ENCODE measurements around the gene OR2F2.

OR2F2 gene

DNA sequence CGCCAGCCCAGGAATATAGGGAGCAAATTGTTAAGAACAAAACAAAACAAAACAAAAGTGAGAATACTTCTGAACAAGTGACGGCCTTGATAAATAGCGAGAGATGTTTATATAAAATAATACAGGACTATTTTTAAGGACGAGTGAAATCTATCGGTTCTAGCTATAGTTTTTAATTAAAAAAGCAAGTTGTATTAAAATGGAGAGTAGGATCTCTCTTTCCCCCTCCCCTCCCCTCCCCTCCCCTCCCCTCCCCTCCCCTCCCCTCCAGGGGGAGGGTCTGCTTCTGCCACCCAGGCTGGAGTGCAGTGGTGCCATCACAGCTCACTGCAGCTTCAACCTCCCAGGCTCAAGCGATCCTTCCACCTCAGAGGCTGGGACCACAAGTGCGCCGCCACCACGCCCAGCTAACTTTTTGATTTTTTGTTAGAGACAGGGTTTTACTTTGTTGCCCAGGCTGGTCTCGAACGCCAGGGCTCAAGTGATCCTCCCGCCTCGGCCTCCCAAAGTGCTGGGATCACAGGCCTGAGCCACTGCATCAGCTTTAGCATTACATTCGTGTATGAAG is 32.6 kb upstream of the OR2F2 start:
- TF ChIP-seq, protein P1, sequence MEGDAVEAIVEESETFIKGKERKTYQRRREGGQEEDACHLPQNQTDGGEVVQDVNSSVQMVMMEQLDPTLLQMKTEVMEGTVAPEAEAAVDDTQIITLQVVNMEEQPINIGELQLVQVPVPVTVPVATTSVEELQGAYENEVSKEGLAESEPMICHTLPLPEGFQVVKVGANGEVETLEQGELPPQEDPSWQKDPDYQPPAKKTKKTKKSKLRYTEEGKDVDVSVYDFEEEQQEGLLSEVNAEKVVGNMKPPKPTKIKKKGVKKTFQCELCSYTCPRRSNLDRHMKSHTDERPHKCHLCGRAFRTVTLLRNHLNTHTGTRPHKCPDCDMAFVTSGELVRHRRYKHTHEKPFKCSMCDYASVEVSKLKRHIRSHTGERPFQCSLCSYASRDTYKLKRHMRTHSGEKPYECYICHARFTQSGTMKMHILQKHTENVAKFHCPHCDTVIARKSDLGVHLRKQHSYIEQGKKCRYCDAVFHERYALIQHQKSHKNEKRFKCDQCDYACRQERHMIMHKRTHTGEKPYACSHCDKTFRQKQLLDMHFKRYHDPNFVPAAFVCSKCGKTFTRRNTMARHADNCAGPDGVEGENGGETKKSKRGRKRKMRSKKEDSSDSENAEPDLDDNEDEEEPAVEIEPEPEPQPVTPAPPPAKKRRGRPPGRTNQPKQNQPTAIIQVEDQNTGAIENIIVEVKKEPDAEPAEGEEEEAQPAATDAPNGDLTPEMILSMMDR (IDR thresholded peaks at IDR 0.05; ENCODE audit: control extremely low read depth, extremely low read depth, low read depth, missing control alignments): no peak
- CTCF ChIA-PET: interaction anchor here (0.8 to 3.9 kb wide), 10 partner anchors 10 to 603 kb away, joined by 3 to 28 read pairs (median 5); no protein-coding TSS in a partner anchor
- no peak for DNase-seq (ENCODE audit: extremely low spot score)
- POLR2A ChIA-PET: interaction anchor here (1.3 kb wide), 1 partner anchor 16 kb away, joined by 3 read pairs; no protein-coding TSS in a partner anchor

DNA sequence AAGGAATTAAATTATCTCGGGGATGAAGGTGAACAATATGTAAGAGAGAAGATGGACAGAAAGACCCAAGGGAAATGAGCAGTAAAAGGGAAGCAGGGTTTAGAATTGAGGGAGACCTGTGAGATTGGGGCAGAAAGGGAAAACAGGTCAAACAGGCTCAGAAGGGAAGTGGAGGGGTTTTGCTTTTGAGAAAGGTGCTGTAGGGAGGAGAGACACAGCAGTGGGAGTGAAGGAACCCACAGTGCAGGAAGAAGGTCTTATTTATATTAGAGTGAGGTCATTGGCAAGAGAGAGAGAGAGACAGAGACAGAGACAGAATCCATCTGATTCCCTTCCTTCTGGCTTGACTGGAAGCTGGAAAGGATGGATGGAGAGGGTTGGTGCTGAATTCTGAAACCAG is 29.5 kb upstream of the OR2F2 start:
- POLR2A ChIA-PET: interaction anchor here (0.6 kb wide), 1 partner anchor 868 kb away, joined by 3 read pairs; no protein-coding TSS in a partner anchor
- no peak for DNase-seq (ENCODE audit: extremely low spot score)
- TF ChIP-seq, protein P1 (IDR thresholded peaks at IDR 0.05; ENCODE audit: control extremely low read depth, extremely low read depth, low read depth, missing control alignments): no peak
- CTCF ChIA-PET: interaction anchor here (1.1 kb wide), 1 partner anchor 13 kb away, joined by 4 read pairs; no protein-coding TSS in a partner anchor

DNA sequence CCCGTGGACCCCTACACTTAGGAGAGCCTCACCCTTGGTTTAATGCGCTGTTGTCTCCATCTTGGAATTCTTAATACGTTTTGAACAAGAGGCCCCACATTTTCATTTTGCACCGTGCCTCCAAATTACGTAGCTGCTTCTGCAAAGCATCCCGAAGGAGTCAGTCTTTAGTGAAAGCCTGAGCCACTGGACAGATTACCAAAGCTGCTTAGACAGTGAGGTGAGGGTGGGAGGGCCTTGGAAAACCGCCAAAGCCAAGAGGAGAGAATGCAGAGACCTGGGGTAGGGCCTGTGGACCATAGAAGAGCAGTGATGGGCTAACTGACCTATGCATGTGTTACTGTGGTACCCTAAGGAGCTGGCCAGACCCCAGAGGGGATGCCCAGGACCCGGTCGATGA is 28.9 kb upstream of the OR2F2 start:
- DNase-seq (ENCODE audit: extremely low spot score): no peak
- TF ChIP-seq, protein P1 (IDR thresholded peaks at IDR 0.05; ENCODE audit: control extremely low read depth, extremely low read depth, low read depth, missing control alignments): no peak
- CTCF ChIA-PET: no interaction called here
- POLR2A ChIA-PET: interaction anchor here (0.6 kb wide), 1 partner anchor 867 kb away, joined by 3 read pairs; no protein-coding TSS in a partner anchor

DNA sequence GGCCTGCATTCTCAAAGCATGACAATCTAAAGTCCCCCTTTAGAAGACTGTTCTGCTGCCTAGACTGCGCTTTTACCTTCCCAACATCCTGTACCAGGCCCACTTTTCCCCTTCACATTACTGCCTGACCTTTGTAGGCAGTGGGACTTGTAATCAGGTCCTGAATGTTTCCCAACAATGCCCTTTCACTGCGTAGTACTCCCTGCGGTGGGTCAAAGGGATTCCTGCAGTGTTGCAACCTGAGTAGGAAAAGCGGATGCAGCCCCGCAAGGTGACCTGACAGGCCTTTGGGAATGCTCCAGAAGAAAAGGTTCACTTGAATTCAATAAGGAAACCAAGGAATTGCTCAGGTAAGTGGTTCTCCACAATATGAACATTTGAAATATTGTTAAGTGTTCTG is 28.1 kb upstream of the OR2F2 start:
- ChIA-PET CTCF (no interaction called here), POLR2A (no interaction called here)
- TF ChIP-seq, protein P1 (IDR thresholded peaks at IDR 0.05; ENCODE audit: control extremely low read depth, extremely low read depth, low read depth, missing control alignments): no peak
- DNase-seq (ENCODE audit: extremely low spot score): no peak

DNA sequence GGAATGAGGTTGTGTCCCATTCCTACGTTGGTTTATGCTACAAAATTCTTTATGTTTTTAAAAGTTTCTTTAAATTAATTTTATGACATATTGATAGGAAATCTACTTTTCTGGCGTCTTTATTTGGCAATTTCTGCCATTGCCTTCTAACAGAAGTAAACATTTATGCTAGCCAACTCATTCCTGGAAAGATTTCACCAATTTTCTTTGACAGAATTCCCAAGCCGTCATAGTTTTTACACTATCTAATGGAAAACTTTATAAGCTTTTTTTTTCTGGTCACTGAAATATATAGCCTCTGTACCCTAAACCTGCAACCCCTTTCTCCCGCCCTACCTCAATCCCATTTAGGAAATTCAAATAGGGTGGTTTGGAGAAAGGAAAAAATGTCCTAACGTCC is 26.9 kb upstream of the OR2F2 start:
- CTCF ChIA-PET: no interaction called here
- TF ChIP-seq, protein P1 (IDR thresholded peaks at IDR 0.05; ENCODE audit: control extremely low read depth, extremely low read depth, low read depth, missing control alignments): no peak
- POLR2A ChIA-PET: no interaction called here
- no peak for DNase-seq (ENCODE audit: extremely low spot score)

DNA sequence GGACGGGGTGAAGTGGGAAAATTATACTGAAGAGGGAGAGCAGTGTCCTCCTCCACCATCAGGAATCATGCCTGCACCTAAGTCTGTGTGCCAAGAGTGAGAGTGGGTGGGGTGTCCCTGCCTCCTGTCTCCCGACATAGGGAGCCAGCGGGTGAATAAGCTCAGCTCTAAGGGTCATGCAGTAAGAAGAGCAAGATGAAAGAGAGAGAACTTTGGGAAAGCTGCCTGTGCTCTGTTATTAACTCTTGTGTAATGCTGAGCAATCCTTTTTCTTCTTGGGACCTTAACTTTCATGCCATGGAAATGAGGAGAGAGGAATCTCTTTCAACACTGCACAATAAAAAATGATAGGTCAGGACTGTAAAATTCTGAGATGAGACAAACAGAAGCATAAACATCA is 25.2 kb upstream of the OR2F2 start:
- CTCF ChIA-PET: no interaction called here
- POLR2A ChIA-PET: no interaction called here
- TF ChIP-seq, protein P1 (IDR thresholded peaks at IDR 0.05; ENCODE audit: control extremely low read depth, extremely low read depth, low read depth, missing control alignments): no peak

More for the DNA sequence above, 25.2 kb upstream of the OR2F2 start:
- DNase-seq (ENCODE audit: extremely low spot score): no peak

Data from GM10248 (cell line).